Measurements from ENCODE around the gene RAB38. TPM values are rescaled to one million over a fixed set of nuclear protein-coding genes. Genes with fewer than 3 reads are reported as not detected.

The RAB38 gene
- total and polyA plus RNA-seq, 2 donors from 2014 or later = 5.2 to 8.1 TPM

- Histone ChIP-seq H3K4me1 (ENCODE audit: control insufficient read depth in 2 of 3, insufficient read depth in 2 of 3, low read depth in 1 of 3, low read length in 3 of 3) (peaks cover 0 to 5% (median 4%) of the 10 kb centered on the region in 3 donors), H3K9me3 (ENCODE audit: control insufficient read depth in 2 of 3, insufficient read depth in 1 of 3, low read length in 3 of 3) (no peaks in the 10 kb centered on the region), H3K4me3 (ENCODE audit: low read length in 3 of 3) (peak overlapping the region in 1 of 3 donors; percentile 22), H3K27ac (ENCODE audit: low read depth in 2 of 2, low read length in 2 of 2) (peak overlapping the region in 1 of 2 donors; percentile 43), H3K27me3 (ENCODE audit: control insufficient read depth, insufficient read depth, low read length) (no peaks in the 10 kb centered on the region), H3K36me3 (ENCODE audit: control insufficient read depth in 2 of 3, insufficient read depth in 3 of 3, low read length in 3 of 3) (no peaks in the 10 kb centered on the region), H3K9ac (ENCODE audit: low read length in 3 of 3) (no peak overlapping the region)
- peak; percentile 40 for TF ChIP-seq CTCF (IDR thresholded peaks at IDR 0.05; ENCODE audit: borderline replicate concordance, extremely low read depth, insufficient read depth)
- FAIRE-seq = no peak
- peak in 1 of 5 donors; percentile 15 for DNase-seq
- intact Hi-C loops (cut with DNase I) = no loop called here
Measured at GRCh38 chr11:88103337-88104206, 71.7 kb downstream of the RAB38 start.

- H3K4me1 ChIP-seq (ENCODE audit: control insufficient read depth in 2 of 3, insufficient read depth in 2 of 3, low read depth in 1 of 3, low read length in 3 of 3) = peaks cover 0 to 5% (median 4%) of the 10 kb centered on the region in 3 donors
- intact Hi-C loops (cut with DNase I) = no loop called here
- no peaks in the 10 kb centered on the region for H3K9me3 ChIP-seq (ENCODE audit: control insufficient read depth in 2 of 3, insufficient read depth in 1 of 3, low read length in 3 of 3)
- H3K27ac ChIP-seq (ENCODE audit: low read depth in 2 of 2, low read length in 2 of 2) = no peak overlapping the region
- H3K9ac ChIP-seq (ENCODE audit: low read length in 3 of 3) = no peak overlapping the region
- H3K27me3 ChIP-seq (ENCODE audit: control insufficient read depth, insufficient read depth, low read length) = no peaks in the 10 kb centered on the region
- no peak overlapping the region for H3K4me3 ChIP-seq (ENCODE audit: low read length in 3 of 3)
- FAIRE-seq = no peak
- no peak for DNase-seq
- no peaks in the 10 kb centered on the region for H3K36me3 ChIP-seq (ENCODE audit: control insufficient read depth in 2 of 3, insufficient read depth in 3 of 3, low read length in 3 of 3)
- no peak for TF ChIP-seq CTCF (IDR thresholded peaks at IDR 0.05; ENCODE audit: borderline replicate concordance, extremely low read depth, insufficient read depth)
Measured at GRCh38 chr11:88102598-88102934, 72.7 kb downstream of the RAB38 start.

DNA sequence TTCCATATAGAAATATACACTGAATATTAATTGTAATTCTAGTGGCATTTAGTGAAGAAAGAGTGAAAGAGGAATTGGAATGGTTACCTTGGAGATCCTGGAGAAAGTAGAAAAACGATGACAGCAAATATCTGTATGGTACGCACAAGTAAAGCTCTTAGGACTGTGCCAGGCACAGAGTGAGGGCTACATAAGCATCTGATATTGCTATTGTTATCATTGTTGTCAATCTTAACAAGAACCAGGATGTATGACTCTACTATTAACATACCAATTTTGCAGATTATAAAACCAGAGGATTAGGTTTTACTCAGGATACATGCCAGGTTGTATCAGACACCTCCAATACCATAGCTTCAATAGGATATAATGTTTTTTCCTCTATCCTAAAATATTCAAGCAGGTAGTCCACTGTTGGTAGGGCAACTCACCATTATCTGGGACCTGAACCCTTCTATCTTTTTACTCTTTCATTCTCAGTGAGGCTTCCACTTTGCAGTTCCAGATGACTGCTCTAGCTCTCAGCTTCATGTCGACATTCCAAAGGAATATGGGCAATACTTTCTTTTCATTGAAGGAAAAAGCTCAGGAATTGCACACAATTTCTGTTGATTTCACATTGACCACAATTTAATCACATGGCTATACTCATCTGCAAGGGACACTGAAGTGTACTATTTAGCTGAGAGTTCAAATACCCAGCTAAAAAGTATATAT is 73.2 kb downstream of the RAB38 start:
- intact Hi-C loops (cut with DNase I) = no loop called here
- no peaks in the 10 kb centered on the region for H3K9me3 ChIP-seq (ENCODE audit: control insufficient read depth in 2 of 3, insufficient read depth in 1 of 3, low read length in 3 of 3)
- no peak overlapping the region for H3K27ac ChIP-seq (ENCODE audit: low read depth in 2 of 2, low read length in 2 of 2)
- H3K4me3 ChIP-seq (ENCODE audit: low read length in 3 of 3) = no peak overlapping the region
- TF ChIP-seq CTCF (IDR thresholded peaks at IDR 0.05; ENCODE audit: borderline replicate concordance, extremely low read depth, insufficient read depth) = no peak
- H3K9ac ChIP-seq (ENCODE audit: low read length in 3 of 3) = no peak overlapping the region
- DNase-seq (no peak), FAIRE-seq (no peak)
- H3K36me3 ChIP-seq (ENCODE audit: control insufficient read depth in 2 of 3, insufficient read depth in 3 of 3, low read length in 3 of 3) = no peaks in the 10 kb centered on the region
- H3K4me1 ChIP-seq (ENCODE audit: control insufficient read depth in 2 of 3, insufficient read depth in 2 of 3, low read depth in 1 of 3, low read length in 3 of 3) = peaks cover 0 to 5% (median 4%) of the 10 kb centered on the region in 3 donors
- no peaks in the 10 kb centered on the region for H3K27me3 ChIP-seq (ENCODE audit: control insufficient read depth, insufficient read depth, low read length)
